Neural progenitor cell (in vitro differentiated cells): ENCODE measurements around the gene SRRM4.

ENCODE experiments used
- CTCF ChIP-seq: fragments of 200-600 bp; sonication (generic); IDR thresholded peaks from 2 replicates; pipeline ENCODE4 v1.5.1; 2017; ENCODE audit warnings: antibody characterized with exemption, mild to moderate bottlenecking
- EZH2 ChIP-seq: fragments of 200-600 bp; sonication (generic); IDR thresholded peaks from 2 replicates; pipeline ENCODE4 v1.6.1; 2017; ENCODE audit warnings: antibody characterized with exemption, mild to moderate bottlenecking, moderate library complexity
- EZH2phosphoT487 ChIP-seq: fragments of 200-600 bp; sonication (generic); IDR thresholded peaks from 2 replicates; pipeline ENCODE4 v1.6.1; 2017; ENCODE audit warnings: antibody characterized with exemption

- no peak for TF ChIP-seq CTCF
- no peak for TF ChIP-seq EZH2
- no peak for TF ChIP-seq EZH2phosphoT487
Observed at GRCh38 chr12:119016715-119017114, 35.4 kb downstream of the SRRM4 start.
